CD4-positive, alpha-beta T cell treated with Interferon gamma for 1 hour (primary cell): ENCODE measurements around the gene MCF2L2.

Source experiments
- DNase-seq: peaks from one replicate; pipeline ENCODE4 v3.0.0-alpha.2; 2020

The MCF2L2 gene

DNA sequence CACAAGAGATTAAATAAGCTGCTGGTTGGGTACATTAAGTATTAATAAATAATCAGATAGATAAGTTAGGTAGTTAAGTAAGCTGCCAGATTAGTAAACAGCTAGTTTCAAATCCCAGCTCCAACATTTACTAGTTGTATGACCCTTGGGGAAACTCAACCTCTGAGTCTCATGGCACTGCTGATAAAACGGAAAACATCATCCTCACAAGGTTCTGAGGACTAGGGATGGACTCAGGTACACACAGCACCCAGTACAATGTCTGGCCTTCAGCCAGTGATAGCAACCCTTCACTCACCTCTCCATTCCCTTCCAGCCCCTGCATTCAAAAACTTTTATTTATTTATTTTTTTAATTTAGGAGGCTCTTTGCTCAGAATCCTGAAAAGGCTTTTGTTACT lies 143.1 kb downstream of the MCF2L2 start:
- no peak for DNase-seq

- DNase-seq = no peak
Observed at GRCh38 chr3:183284570-183284969, 143.8 kb downstream of the MCF2L2 start.

DNA sequence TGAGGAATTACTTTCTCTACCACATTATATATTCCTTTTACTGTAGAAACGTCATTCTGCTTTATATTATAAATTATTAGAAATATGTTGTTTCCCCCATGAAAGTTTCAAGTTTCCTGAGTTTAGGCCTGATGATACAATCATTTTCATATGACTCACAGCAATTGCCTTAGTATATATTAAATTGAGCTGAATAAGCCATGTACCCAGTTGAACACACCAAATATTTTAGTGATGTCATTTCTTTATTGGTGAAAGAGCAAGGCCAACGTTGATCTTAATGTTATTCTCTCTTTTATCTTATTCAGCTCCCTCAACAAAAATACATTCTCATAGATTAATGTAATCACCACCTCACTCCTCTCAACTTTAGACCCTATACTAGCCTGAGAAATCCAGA lies 144.5 kb downstream of the MCF2L2 start:
- DNase-seq = no peak

GRCh38 chr3:183281126-183281797 lies 147.2 kb downstream of the MCF2L2 start:
- DNase-seq = no peak

GRCh38 chr3:183279371-183279770 lies 149.0 kb downstream of the MCF2L2 start:
- no peak for DNase-seq

DNA sequence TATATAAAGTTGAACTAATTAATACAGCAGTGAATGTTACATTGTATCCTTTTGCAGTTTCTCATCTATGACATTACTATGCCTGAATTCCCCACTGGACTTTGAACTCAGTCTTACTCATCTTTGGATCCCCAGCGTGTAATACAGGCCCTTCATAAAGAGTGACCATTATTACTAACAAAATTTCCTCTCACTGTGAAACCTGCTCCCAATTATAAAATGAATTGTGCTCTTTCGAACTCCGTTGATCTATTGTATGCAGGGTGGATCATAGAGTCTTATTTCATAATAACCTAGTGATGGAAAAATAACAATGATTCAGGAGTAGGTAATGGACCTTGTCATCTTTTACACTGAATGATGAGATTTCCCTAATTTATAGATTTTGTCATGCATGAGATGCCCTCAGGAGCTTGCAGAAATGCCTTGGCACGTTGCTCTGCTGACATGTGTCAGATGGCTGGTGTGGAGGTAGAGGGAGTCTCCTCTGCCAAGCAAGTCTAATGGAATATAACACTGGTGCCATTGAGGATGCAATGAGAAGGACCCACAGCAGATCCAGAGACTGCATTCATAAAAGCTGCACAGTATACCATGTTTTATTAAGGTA lies 149.8 kb downstream of the MCF2L2 start:
- no peak for DNase-seq

DNA sequence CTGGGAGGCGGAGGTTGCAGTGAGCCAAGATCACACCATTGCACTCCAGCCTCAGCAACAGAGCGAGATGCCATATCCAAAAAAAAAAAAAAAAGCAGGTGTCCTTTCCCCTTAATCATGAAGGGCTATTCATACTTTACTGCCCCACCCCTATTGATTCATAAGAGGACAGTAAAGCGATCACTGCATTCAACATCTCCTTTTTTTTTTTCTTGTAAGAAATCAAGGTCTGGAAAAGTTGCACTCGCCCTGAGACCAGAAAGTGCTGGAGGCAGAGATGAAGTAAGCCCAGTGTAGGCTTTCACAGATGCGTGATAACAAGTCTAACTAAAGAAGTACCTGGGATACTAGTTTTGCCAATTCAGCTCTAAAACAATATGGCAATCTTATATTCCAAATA lies 151.2 kb downstream of the MCF2L2 start:
- DNase-seq = no peak

- no peak for DNase-seq
Observed at GRCh38 chr3:183275937-183276336, 152.5 kb downstream of the MCF2L2 start.

GRCh38 chr3:183275418-183275817 lies 153.0 kb downstream of the MCF2L2 start:
- peak; percentile 9 for DNase-seq

DNA sequence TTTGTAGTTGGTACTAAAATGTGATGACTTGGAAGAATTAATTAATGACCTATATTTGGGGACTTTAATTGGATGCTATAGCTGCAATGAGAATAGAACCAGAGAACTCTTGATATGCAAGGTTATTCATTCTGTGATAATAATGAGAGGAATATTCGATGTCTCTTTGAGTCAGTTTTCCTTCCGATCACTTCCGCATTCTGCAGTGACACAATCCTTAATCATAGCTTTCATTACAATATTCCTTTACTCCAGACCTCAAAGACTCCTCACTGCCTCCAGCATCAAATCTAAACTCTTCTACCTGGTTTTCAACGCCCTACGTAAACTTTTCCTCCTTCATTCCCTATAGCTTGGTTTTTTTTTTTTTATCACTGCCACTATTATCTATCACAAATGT lies 153.8 kb downstream of the MCF2L2 start:
- DNase-seq = no peak

GRCh38 chr3:183272791-183273190 lies 155.6 kb downstream of the MCF2L2 start:
- no peak for DNase-seq

- no peak for DNase-seq
Observed at GRCh38 chr3:183272142-183272541, 156.3 kb downstream of the MCF2L2 start.

DNA sequence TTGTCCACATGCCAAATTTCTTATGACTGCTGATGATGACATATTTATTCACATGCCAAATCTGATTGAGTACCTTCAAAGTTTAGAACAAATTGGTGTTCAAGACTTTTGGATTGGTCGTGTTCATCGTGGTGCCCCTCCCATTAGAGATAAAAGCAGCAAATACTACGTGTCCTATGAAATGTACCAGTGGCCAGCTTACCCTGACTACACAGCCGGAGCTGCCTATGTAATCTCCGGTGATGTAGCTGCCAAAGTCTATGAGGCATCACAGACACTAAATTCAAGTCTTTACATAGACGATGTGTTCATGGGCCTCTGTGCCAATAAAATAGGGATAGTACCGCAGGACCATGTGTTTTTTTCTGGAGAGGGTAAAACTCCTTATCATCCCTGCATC lies 158.1 kb downstream of the MCF2L2 start:
- no peak for DNase-seq

GRCh38 chr3:183269345-183269744 lies 159.1 kb downstream of the MCF2L2 start:
- no peak for DNase-seq

- DNase-seq = no peak
Observed at GRCh38 chr3:183268366-183268765, 160.1 kb downstream of the MCF2L2 start.

GRCh38 chr3:183267140-183267539 lies 161.3 kb downstream of the MCF2L2 start:
- DNase-seq = no peak

DNA sequence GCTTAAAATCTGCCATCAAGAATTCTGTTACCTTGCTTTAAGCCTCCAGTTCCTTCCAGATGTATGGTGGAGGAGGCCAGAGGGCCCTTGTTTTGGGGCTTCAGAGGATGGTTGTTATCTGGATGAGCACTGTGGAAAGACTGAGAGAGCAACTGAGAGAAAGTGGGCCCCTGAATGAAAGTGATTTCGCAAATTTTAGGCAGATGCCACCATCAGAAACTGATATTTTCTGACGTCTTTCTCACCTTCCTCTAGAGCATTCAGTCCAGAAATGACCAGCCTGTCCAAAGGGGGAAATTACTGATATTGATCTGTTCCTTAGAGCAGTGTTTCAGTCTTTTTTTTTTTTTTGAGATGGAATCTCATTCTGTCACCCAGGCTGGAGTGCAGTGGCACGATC lies 162.0 kb downstream of the MCF2L2 start:
- DNase-seq = no peak

GRCh38 chr3:183265834-183266417 lies 162.5 kb downstream of the MCF2L2 start:
- peak; percentile 4 for DNase-seq

DNA sequence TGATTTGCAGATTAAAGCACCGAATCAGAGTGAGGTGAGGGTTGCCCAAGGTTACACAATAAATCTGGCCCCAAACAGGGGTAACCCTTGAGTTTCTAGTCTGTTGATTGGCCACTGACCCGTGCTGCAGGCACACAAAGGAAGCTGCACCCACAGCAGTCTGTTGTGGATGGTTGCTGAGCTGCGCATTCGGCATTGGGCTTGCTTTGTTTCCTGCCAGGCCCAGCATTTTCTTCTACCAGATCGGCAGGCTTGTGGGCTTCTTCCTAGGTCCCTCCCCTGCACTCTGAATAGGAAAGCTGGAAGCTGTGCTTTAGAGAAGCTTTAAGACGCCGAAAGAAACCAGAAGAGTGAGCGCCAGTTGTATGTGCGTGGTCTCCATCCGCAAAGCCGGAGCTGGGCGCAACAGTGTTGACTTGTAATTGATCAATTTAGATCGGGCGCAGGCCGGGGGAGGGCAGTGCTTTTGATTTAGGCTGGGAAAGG lies 163.2 kb downstream of the MCF2L2 start:
- peak; percentile 16 for DNase-seq

DNA sequence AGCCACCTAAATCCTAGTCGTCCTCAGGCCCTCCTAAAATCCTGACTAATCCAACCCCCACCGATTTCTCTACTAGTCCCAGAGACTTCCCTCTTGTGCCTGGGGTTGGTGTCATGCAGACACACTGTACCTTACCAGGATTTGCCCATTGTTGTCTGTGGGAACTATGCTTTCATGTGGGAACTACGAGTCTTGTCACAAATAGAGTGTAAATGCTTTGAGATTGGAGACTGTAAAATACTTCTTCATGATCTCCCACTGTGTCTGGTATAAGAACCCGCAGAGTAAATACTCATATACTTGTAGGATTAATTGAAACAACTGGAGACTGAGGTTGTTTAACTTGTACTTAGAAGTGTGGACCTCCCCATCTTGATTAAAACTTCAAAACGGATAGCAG lies 164.2 kb downstream of the MCF2L2 start:
- DNase-seq = no peak

- no peak for DNase-seq
Observed at GRCh38 chr3:183262875-183263378, 165.5 kb downstream of the MCF2L2 start.

DNA sequence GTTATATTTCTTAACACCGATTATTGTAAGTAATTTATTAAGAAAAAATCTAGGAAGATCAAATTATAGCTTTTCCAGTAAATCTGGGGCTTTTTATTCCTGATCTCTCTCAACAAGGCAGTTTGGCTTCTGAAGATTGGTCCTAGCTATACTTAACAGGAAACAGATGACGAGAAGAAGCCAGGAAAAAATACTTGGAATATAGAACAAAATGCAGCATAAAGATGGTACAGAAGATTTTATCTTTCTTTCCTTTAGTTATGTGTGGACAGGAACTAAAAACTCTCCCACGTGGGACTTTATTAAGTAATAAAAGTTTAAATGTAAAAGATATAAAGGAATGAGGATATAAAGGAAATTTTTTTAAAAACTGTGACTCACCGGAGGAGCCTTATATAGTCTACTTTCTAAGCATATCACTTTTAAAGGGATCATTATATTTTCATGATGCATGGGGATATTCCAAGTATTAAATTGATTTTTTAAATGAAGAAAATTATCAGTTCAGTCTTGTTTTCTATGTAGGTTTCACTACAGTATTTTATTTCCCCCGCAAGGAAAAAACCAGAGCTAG lies 167.2 kb downstream of the MCF2L2 start:
- DNase-seq = no peak

GRCh38 chr3:183260167-183260904 lies 168.1 kb downstream of the MCF2L2 start:
- peak; percentile 28 for DNase-seq
